Stimulated activated CD4-positive, alpha-beta T cell treated with anti-CD3 and anti-CD28 coated beads, Interleukin-1b, Interleukin-23, amount 100 ng/mL, for 24 hours (primary cell): ENCODE data around the gene ZGPAT.
"Not testable (repeated sequence)": the region's sequence is repeated elsewhere in the genome, so short reads cannot be mapped to it uniquely, and the experiment has no call there.

ENCODE experiments used
- DNase-seq, 4 experiments: peaks; one replicate each; pipeline ENCODE4 v3.0.0-alpha.2; 2020; ENCODE audit warnings: low read depth in 4 of 4, low spot score in 1 of 4

ZGPAT gene, protein sequence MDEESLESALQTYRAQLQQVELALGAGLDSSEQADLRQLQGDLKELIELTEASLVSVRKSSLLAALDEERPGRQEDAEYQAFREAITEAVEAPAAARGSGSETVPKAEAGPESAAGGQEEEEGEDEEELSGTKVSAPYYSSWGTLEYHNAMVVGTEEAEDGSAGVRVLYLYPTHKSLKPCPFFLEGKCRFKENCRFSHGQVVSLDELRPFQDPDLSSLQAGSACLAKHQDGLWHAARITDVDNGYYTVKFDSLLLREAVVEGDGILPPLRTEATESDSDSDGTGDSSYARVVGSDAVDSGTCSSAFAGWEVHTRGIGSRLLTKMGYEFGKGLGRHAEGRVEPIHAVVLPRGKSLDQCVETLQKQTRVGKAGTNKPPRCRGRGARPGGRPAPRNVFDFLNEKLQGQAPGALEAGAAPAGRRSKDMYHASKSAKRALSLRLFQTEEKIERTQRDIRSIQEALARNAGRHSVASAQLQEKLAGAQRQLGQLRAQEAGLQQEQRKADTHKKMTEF

DNA sequence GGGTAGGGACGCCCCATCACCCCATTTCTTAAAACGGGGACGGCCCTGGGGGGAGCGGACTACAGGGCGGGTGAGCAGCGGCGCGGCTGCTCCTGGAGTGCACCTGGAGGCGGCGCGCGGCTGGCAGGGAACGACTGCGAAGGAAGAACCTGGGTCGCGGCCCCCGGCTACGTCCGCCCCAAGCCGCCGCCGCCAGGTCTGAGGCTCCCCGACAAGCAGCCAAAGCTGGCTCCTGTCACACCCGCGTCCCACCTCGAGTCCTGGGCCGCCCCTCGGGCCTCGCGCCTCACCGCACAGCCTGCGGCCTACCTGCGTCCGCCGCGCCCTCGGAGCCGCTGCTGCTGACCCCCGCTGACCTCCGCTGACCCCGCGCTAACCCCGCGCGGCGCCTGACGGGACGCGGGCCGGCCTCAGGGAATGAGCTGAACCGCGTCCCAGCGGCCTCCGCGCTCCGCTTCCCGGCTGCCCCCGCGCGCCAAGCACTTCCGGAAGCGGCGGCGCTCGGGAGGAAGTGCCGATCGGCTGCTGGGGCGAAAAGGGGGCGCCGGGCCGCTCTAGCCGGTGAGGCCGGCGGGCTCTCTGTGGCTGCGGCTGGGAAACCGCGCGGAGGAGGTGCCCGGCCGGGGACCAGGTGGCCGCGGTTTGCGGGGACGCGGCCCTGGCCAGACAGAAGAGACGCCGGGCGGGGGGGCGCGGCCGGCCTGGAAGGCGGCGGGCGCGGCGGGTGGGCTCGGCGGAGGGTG lies at the start of gene ZGPAT, which contains the start of gene ARFRP1:
ZGPAT (plus strand) TSS at position 482 of the 743 bp plus-strand sequence. CDS start 542 bp downstream, outside the sequence.
ARFRP1 (minus strand) TSS at position 419 of the 743 bp plus-strand sequence. CDS start 885 bp downstream, outside the sequence.
- DNase-seq, result peak; percentile 65 to 82 (median 75)

DNA sequence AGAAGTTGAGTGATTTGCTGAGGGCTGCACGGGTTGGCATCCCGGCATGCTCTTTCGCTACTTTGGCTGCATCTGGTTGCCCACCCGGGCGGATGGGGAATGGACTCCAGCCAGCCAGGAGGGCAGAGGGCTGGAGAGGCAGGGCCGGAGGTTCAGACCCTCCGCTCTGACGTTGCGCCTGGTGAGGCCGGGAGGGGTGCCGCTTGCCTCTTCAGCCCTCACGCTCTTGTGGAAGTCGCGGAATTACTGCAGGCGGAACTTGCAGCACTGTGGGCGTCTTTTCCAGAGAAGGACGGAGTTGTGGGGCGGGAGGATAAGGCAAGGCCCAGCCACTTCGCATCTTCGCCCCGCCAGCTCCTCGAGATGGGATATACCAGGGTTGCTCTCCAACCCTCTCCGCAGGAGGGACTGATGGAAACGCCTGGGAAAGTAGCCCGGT lies 49.1 kb upstream of the ZGPAT start:
- no peak for DNase-seq

DNA sequence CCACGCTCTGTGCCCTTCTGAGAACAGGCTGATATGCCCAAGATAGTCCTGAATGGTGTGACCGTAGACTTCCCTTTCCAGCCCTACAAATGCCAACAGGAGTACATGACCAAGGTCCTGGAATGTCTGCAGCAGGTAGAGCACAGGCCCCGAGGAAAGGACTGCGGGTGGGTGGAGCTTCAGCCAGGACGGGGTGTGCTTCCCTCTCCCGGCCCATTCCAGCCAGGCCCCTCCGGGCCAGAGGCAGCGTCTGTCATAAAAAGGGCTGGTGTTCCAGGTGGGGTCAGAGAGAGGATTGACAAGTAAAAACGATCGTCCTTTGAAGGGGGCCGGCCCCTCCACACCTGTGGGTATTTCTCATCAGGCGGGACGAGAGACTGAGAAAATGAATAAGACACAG lies 48.5 kb upstream of the ZGPAT start:
- DNase-seq, result no peak

DNA sequence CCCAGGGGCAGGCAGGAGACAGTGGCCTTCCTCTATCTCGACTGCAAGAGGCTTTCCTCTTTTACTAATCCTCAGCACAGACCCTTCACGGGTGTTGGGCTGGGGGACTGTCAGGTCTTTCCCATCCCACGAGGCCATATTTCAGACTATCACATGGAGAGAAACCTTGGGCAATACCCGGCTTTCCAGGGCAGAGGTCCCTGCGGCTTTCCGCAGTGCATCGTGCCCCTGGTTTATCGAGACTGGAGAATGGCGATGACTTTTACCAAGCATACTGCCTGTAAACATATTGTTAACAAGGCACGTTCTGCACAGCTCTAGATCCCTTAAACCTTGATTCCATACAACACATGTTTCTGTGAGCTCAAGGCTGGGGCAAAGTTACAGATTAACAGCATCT lies 47.7 kb upstream of the ZGPAT start:
- DNase-seq, result not testable (repeated sequence)

DNA sequence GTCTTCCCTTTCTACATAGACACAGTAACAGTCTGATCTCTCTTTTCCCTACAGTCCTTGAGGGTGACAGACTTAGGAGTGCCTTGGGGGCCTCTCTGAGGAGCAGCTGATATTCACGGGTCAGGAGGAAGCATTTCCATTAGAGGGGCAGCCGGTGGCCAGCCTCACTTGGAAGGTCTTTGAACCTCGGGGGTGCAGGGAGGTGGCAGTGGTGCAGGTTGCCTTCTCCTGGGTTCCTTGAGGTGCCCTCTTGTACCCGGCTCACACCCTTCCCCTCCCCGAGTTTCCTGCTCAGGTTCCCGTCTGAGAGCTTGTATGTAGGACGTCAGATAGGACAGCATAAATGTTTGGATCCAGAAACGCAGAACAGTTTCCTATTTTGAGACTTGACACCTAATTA lies 47.2 kb upstream of the ZGPAT start:
- DNase-seq, result no peak

DNA sequence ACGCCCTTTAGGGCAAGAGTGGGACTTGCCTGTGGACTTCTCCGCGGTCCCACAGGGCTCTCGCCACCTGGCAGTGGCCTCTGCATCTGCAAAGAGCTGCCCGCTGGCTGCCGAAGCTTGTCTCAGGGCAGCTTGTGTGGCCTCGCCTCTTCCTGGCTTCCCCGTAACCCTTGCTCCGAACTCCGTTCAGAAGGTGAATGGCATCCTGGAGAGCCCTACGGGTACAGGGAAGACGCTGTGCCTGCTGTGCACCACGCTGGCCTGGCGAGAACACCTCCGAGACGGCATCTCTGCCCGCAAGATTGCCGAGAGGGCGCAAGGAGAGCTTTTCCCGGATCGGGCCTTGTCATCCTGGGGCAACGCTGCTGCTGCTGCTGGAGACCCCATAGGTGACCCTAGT lies 46.7 kb upstream of the ZGPAT start:
- no peak for DNase-seq

DNA sequence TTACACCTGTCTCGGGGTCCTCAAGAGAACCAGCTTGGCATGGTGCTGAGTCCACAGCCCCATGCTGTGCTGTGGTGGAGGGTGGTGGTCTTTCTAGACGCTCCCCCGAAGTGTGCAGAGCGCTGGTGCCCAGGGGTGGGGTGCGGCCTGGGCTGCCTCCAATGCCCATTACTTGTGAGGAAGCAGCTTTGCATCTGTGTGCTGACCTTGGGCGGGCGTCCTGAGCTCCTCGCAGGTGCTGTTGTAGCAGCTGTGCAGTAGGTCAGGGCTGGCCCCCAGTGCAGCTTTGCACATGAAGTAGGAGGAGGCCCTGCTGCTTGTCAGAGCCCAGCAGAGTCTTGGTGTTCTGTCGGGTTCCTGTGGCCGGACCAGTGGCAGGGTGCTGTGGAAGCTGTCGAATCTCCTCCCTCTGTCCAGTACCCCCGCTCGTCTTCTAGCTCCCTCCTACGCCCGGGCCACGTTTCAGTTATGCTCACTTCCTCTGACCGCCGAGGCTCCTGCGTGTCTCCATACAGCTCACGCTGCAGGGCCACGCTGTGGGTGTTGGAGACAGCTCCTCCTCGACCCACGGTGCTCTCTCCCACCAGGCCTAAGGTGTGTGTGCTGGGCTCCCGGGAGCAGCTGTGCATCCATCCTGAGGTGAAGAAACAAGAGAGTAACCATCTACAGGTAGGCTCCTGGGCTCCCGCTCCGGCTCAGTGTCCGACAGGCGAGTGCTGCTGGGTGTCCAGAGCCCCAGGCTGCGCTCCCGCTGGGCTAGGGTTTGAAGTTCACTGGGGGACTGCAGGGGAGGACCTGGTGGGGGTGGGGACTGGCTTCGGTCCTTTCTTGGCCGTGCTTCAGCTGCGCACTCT lies 45.7 kb upstream of the ZGPAT start:
- DNase-seq, result no peak

DNA sequence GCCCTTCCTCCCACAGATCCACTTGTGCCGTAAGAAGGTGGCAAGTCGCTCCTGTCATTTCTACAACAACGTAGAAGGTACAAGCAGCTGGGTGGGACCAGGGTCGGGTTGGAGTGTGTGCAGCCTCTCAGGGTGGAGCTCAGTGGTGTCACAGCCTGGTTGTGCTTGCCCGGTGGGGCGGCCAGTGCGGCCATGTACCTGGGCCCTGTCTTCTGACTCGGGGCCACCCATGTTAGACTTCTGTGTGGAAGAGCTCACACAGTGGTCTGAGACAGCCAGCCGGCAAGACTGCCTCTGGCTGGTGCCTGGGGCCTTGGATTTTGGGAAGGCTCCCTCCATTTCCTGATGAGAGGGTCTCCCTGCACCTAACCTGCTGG lies 45.0 kb upstream of the ZGPAT start:
- DNase-seq, result no peak

DNA sequence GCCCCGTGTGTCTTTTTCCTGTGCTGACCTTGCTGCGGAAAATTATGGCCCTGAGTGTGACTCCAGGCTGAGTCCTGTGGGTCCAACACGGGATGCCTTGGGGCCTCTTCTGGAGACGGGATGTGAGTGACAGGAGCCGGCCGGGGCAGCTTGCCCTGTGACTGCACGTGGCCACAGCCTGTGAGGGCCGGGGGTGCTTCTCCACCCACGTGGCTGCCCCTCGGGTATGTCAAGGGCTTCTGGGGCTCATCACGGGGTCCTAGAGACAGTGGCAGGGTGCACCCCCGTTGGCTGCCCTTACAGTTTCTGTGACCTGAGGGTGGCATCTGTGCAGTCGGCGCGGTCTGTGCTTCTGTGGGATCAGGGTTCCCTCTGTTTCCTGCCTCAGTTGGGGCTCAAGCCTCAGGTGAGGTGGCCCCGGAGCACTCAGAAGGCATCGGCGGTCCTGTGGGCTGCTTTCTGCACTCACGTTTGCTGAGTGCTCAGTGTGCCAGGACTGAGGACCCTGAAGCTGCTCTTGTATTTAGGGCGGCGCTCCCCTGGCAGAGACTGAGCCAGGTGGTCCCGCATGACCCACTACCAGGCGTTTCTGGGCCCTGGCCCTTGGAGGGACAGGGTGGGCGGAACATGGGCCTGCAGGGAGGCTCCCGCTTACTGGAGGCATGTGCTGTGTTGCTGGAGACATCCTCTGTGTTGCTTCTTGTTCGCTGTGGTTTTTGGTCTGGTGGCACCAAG lies 44.3 kb upstream of the ZGPAT start:
- no peak for DNase-seq

DNA sequence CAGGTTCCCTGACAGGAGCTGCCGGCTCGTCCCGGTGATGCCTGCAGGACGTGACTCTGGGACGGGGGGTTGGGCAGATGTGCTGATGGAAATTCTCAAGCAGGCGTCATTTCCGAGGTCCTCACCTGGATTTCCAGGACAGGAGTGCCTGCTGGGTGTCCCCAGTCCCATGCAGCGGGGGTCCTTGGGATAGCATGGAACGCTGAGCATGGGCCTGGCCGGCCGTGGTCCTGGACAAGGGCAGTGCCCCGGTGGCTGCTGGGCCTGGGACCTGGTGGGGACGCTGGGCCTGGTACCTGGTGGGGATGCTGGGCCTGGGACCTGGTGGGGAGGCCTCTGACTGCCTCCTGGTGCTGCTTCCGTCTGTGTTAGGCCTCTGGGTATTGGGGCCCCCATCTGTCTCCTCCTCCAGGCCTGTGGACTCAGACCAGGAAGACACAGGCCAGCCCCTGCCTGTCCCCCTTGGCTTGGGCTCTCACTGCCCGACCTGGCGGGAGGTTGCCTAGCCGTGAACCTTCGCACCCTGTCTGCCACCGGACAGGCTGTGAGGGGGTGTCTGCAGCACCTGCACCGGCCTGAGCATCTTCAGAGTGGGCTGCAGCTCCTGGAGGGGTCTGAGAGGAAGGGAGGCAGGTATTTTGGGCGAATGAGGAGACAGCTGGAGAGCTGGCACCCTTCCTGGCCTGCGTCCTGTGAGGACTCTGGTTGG lies 43.5 kb upstream of the ZGPAT start:
- DNase-seq, result no peak

DNA sequence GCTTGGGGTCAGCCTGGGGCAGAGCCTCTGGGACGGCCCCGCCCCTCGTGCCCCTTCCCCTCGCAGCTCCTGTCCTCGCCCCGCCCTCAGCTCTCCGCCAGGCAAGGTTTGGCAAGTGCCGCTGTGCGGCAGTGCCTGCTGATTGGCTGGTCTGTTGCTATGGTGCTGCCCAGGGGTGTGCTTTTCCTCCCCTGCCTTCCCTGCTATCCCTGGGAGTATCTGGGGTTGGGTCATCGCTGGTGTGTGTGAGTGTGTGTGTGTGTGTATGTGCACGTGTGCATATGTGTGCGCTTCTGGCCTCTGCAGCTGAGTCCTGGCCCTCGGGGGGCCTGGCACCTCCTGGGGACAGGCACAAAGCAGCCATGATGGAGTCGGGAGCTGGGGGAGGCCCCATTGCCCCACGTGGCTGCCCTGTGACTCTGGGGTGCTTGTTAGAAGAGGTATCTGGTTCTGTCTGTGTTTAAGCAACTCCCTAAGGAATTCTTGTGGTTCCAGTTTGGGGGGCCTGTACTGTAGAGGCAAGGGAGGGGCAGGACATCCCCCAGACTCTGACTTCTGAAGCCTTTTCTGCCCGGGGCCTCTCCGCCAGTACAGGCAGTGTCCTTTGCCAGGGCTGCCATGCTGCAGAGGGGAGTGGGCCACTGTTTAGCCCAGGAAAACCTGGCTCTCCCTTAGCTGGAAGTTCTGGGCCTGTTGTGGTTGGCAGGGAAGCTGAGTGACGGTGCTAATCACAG lies 42.8 kb upstream of the ZGPAT start:
- no peak for DNase-seq

DNA sequence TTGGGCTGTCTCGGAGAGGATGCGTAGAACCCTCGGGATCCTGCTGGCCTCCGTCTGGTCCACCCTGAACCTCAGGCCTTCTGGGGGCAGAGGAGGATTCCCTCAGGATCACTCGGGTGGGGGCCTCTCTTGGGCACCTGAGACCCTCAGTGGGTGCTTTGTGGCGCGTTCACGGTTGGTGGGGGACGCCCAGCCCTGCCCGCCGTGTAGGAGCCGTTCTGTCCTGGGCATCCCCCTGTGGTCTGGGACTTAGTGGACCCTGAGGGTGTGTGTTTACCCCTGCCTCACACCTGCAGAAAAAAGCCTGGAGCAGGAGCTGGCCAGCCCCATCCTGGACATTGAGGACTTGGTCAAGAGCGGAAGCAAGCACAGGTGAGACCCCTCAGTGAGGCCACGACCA lies 42.1 kb upstream of the ZGPAT start:
- DNase-seq, result no peak

DNA sequence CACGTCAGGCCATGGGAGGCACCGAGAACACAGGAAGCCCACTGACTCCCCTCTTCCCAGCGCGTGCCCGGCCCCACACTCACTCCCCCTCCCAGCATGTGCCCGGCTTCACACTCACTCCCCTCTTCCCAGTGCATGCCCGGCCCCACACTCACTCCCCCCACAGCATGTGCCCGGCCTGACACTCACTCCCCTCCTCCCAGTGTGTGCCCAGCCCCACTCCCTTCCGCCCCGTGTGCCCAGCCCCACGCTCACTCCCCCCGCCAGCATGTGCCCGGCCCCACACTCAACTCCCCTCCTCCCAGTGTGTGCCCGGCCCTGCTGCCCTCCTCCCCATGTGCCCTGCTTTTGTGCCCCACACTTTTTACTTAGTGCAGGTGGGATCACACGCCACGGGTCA lies 40.0 kb upstream of the ZGPAT start:
- DNase-seq, result no peak

DNA sequence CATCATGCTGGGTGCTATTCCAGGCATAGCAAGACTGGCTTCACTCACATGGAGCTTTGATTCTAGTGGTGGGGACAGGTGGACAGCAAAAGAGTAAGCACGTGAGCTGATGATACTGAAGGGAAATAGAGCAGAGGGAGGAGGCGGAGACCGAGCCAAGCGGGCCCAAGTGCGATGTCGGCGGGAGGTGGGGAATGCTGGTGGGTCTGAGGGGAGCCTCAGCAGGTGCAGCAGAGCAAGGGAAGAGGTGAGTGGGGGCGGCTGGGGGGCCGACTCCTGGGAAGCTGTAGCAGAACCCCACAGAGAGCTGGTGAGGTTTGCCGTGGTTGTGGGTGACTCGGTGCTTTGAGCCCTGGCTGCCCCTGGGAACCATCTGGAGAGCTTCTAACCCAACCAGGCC lies 39.5 kb upstream of the ZGPAT start:
- no peak for DNase-seq

DNA sequence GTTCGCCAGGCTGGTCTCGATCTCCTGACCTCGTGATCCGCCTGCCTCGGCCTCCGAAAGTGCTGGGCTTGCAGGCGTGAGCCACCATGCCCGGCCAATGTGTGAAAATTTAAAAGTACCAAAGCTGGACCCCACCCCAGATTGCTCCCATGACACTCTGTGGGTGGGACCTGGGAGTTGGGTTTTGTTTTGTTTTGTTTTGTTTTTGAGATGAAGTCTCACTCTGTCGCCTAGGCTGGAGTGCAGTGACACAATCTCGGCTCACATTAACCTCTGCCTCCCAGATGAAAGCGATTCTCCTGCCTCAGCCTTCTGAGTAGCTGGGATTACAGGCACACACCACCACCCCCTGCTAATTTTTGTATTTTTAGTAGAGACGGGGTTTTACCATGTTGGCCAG lies 36.1 kb upstream of the ZGPAT start:
- DNase-seq, result not testable (repeated sequence)

DNA sequence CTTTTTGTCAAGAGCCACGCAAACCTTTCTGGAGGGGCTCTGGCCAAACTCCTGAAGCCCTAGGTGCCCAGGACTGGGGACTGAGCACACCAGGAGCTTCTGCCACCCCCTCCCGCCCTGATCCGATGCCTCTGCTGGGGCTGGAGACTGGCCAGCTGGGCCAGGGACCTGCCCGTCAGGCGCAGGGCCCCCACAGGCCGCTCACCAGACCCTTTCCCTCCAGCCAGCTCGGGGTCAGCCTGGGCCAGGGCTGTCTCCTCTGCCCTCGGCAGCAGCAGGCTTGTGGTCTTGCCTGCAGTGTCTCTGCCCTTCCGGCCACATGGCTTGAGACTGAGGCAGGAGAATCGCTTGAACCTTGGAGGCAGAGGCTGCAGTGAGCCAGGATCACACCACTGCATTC lies 35.2 kb upstream of the ZGPAT start:
- no peak for DNase-seq

DNA sequence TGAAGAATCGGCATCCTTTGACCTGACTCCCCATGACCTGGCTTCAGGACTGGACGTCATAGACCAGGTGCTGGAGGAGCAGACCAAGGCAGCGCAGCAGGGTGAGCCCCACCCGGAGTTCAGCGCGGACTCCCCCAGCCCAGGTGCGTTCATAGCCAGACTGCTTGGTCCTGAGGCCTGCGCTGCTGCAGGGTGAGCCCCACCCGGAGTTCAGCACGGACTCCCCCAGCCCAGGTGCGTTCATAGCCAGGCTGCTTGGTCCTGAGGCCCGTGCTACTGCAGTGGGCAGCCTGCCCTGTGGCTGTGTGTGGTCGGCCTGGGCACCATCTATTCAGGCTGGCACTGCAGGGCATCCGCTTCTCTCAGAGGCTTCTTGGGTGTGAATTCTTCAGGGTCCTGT lies 33.9 kb upstream of the ZGPAT start:
- DNase-seq, result no peak

DNA sequence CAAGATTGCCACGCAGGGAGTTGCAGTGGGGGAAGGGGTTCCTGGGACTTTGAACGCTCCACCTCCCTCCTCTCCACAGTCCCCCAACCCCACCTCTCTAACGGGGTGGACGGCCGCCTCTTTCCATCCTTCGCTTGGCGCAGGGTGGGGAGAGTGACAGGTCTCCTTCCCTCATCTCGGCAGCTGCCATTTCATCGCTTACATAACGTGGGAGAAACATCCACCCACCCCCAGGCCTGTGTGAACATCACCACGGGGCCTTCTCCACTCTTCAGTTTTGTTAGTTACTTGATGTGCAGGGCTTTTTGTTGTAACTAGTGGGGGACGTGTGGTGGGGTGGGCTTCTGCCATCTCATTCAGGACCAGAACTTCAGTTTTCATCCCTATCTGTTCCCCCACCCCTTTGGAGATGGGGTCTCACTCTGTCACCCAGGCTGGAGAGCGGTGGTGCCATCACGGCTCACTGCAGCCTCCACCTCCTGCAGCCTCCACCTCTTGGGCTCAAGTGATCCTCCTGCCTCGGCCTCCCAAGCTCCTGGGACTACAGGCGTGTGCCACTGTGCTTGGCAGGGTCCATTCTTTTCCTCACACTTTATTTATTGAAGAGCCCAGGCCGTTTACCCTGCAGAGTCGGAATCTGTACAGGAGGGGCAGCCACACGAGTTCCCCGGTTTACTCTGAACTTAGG lies 32.0 kb upstream of the ZGPAT start:
- no peak for DNase-seq

DNA sequence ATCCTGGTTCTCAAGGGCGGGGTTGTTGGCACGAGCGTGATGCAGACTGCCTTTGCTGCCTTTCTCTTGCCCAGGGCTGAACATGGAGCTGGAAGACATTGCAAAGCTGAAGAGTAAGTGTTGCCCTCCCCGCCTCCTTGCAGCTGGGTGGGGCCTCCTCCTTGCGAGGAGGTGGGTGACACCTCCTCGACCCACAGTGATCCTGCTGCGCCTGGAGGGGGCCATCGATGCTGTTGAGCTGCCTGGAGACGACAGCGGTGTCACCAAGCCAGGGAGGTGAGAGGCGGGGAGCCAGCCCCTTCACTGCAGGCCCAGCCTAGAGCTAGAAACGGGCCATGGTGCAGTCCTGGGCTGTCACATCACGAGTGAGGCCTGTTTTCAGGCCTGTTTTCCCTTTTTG lies 29.8 kb upstream of the ZGPAT start:
- DNase-seq, result no peak
